ENCODE data around the gene AMDHD2.
"Not testable (repeated sequence)": the region's sequence is repeated elsewhere in the genome, so short reads cannot be mapped to it uniquely, and the experiment has no call there.

DNA sequence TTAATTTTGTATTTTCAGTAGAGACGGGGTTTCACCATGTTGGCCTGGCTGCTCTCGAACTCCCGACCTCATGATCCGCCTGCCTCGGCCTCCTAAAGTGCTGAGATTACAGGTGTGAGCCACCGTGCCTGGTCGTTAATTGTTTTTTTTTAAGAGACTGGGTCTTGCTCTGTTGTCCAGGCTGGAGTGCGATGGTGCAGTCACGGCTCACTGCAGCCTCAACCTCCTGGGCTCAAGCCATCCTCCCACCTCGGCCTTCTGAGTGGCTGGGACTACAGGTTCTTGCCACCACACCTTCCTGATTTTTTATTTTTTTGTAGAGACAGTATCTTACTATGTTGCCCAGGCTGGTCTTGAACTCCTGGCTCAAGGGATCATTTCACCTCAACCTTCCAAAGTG is 40.2 kb upstream of the AMDHD2 start:
- TF ChIP-seq POLR2AphosphoS5 (IDR thresholded peaks at IDR 0.05; ENCODE audit: insufficient read depth in 1 of 2, low read depth in 1 of 2); POLR2A (IDR thresholded peaks at IDR 0.05): not testable (repeated sequence)
- TF ChIP-seq, protein P1, sequence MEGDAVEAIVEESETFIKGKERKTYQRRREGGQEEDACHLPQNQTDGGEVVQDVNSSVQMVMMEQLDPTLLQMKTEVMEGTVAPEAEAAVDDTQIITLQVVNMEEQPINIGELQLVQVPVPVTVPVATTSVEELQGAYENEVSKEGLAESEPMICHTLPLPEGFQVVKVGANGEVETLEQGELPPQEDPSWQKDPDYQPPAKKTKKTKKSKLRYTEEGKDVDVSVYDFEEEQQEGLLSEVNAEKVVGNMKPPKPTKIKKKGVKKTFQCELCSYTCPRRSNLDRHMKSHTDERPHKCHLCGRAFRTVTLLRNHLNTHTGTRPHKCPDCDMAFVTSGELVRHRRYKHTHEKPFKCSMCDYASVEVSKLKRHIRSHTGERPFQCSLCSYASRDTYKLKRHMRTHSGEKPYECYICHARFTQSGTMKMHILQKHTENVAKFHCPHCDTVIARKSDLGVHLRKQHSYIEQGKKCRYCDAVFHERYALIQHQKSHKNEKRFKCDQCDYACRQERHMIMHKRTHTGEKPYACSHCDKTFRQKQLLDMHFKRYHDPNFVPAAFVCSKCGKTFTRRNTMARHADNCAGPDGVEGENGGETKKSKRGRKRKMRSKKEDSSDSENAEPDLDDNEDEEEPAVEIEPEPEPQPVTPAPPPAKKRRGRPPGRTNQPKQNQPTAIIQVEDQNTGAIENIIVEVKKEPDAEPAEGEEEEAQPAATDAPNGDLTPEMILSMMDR (IDR thresholded peaks at IDR 0.05), result not testable (repeated sequence)
